GM23248 (cell line): ENCODE data around the gene ZKSCAN7. TPM values are rescaled to one million over a fixed set of nuclear protein-coding genes. Genes with fewer than 3 reads are reported as not detected.
A peak's percentile ranks its signal among the peaks of the same experiment; 100 is the strongest.
"Not testable (repeated sequence)": the region's sequence is repeated elsewhere in the genome, so short reads cannot be mapped to it uniquely, and the experiment has no call there.

Experiments used
- DNase-seq: peaks from one replicate; pipeline ENCODE4 v3.0.0-alpha.2; 2015
- H2AFZ ChIP-seq: fragments of 200-600 bp; sonication (generic); 2 replicates; pipeline ENCODE4 v1.6.1; 2016; ENCODE audit warnings: antibody characterized with exemption
- H3F3A ChIP-seq: fragments of 200-600 bp; sonication (generic); 2 replicates; pipeline ENCODE4 v1.6.1; 2016; ENCODE audit warnings: mild to moderate bottlenecking, antibody characterized with exemption, mixed run types; ENCODE audit not compliant: insufficient read depth
- H3K27ac ChIP-seq: fragments of 200-600 bp; sonication (generic); 2 replicates; pipeline ENCODE4 v1.5.1; 2016; ENCODE audit warnings: mild to moderate bottlenecking
- H3K27me3 ChIP-seq: fragments of 200-600 bp; sonication (generic); replicated peaks from 2 replicates; pipeline ENCODE4 v1.6.1; 2016; ENCODE audit warnings: mild to moderate bottlenecking; ENCODE audit not compliant: insufficient read depth
- H3K36me3 ChIP-seq: fragments of 200-600 bp; sonication (generic); 2 replicates; pipeline ENCODE4 v1.6.1; 2016; ENCODE audit warnings: low read depth, mild to moderate bottlenecking
- H3K4me1 ChIP-seq: fragments of 200-600 bp; sonication (generic); 2 replicates; pipeline ENCODE4 v1.6.1; 2016; ENCODE audit warnings: mild to moderate bottlenecking; ENCODE audit not compliant: insufficient read depth
- H3K4me2 ChIP-seq: fragments of 200-600 bp; sonication (generic); one replicate; pipeline ENCODE4 v1.6.1; 2016; ENCODE audit warnings: mild to moderate bottlenecking; ENCODE audit not compliant: unreplicated experiment
- H3K4me3 ChIP-seq: fragments of 200-600 bp; sonication (generic); 2 replicates; pipeline ENCODE4 v1.5.1; 2016; ENCODE audit warnings: mild to moderate bottlenecking
- H3K79me2 ChIP-seq: fragments of 200-600 bp; sonication (generic); 2 replicates; pipeline ENCODE4 v1.6.1; 2016; ENCODE audit warnings: mild to moderate bottlenecking; ENCODE audit not compliant: insufficient read depth
- H3K9ac ChIP-seq: fragments of 200-600 bp; sonication (generic); 2 replicates; pipeline ENCODE4 v1.6.1; 2016; ENCODE audit warnings: mild to moderate bottlenecking
- H3K9me2 ChIP-seq: fragments of 200-600 bp; sonication (generic); 2 replicates; pipeline ENCODE4 v1.6.1; 2016; ENCODE audit warnings: mixed run types, mild to moderate bottlenecking, moderate library complexity; ENCODE audit not compliant: insufficient read depth
- H3K9me3 ChIP-seq: fragments of 200-600 bp; sonication (generic); one replicate; pipeline ENCODE4 v1.6.1; 2017; ENCODE audit warnings: low read depth
- H4K20me1 ChIP-seq: fragments of 200-600 bp; sonication (generic); 2 replicates; pipeline ENCODE4 v1.6.0; 2016; ENCODE audit not compliant: insufficient read depth
- EZH2 ChIP-seq: fragments of 200-600 bp; sonication (generic); IDR thresholded peaks from 2 replicates; pipeline ENCODE4 v1.6.1; 2018; ENCODE audit warnings: antibody characterized with exemption, mild to moderate bottlenecking; ENCODE audit not compliant: insufficient read depth, poor library complexity, severe bottlenecking
- EZH2phosphoT487 ChIP-seq: fragments of 200-600 bp; sonication (generic); IDR thresholded peaks from 2 replicates; pipeline ENCODE4 v1.6.1; 2018; ENCODE audit warnings: antibody characterized with exemption, moderate library complexity, mild to moderate bottlenecking, low read depth; ENCODE audit not compliant: insufficient read depth
- WGBS, 2 experiments: methylation state at CpG; one replicate each; pipeline ENCODE4 v1.1.6; 2015 to 2017; ENCODE audit warnings: low lambda C conversion rate in 2 of 2, low coverage in 1 of 2; ENCODE audit errors: missing lambda C conversion rate in 2 of 2; 5-methylcytosine and 5-hydroxymethylcytosine counted together
- in situ Hi-C: fragments of 300-500 bp; cut with MboI; formaldehyde crosslinking; loops from 2 replicates; pipeline ENCODE4 v1.15.0; 2020
- polyA plus RNA-seq: library from polyadenylated mRNA; unstranded; fragments of >200 nt; fragmentation: Nextera tagmentation; extraction: Ambion mirVana; gene quantifications from 2 replicates; pipeline ENCODE4 v1.2.1, GENCODE V29; 2016
- total RNA-seq: library from RNA; depleted of rRNA; stranded (reverse); fragments of >200 nt; shearing (Covaris generic); gene quantifications from 2 replicates; pipeline ENCODE4 v1.2.3, GENCODE V29; 2014

Gene ZKSCAN7
- total and polyA plus RNA-seq, 2 experiments from 2014 or later = 2.9 to 4.5 TPM

GRCh38 chr3:44535364-44535763 is 19.6 kb upstream of the ZKSCAN7 start:
- Histone ChIP-seq H3K4me3 (no peak overlapping the region), H3K79me2 (no peaks in the 10 kb centered on the region), H3K9me2 (no peaks in the 10 kb centered on the region), H3K9me3 (no peaks in the 10 kb centered on the region), H2AFZ (no peak overlapping the region), H3K4me2 (no peak overlapping the region), H3F3A (no peaks in the 10 kb centered on the region), H3K9ac (no peak overlapping the region), H3K27ac (no peak overlapping the region), H3K27me3 (peaks cover 5% of the 10 kb centered on the region), H3K36me3 (no peaks in the 10 kb centered on the region), H4K20me1 (no peaks in the 10 kb centered on the region), H3K4me1 (no peaks in the 10 kb centered on the region)
- no peak for TF ChIP-seq EZH2
- TF ChIP-seq EZH2phosphoT487 = no peak
- 0 to 6% methylated on average over 1 of the region's 1 CpG for WGBS, 2 experiments
- in situ Hi-C loops = loop anchor here (10.0 kb wide), 1 partner anchor 379 kb away; no protein-coding TSS in a partner anchor
- DNase-seq = no peak

GRCh38 chr3:44544811-44545210 is 10.2 kb upstream of the ZKSCAN7 start:
- H3K9ac ChIP-seq, H3K9me2 ChIP-seq, H3K9me3 ChIP-seq, H3F3A ChIP-seq, H3K27ac ChIP-seq, H2AFZ ChIP-seq, H4K20me1 ChIP-seq, H3K4me1 ChIP-seq, in situ Hi-C loops, H3K4me2 ChIP-seq, DNase-seq, H3K36me3 ChIP-seq, H3K4me3 ChIP-seq, H3K27me3 ChIP-seq, H3K79me2 ChIP-seq: not testable (repeated sequence)
- 16 to 18% methylated on average over 1 of the region's 1 CpG for WGBS, 2 experiments

GRCh38 chr3:44555723-44556122 is 730 bp downstream of the ZKSCAN7 start:
- H3K4me3 ChIP-seq = peak overlapping the region; percentile 93
- H3K4me1 ChIP-seq = no peaks in the 10 kb centered on the region; the same call in 1 of the 2 replicates
- no peaks in the 10 kb centered on the region for H3K36me3 ChIP-seq
- in situ Hi-C loops = no loop called here
- peak overlapping the region; percentile 91 for H3K9ac ChIP-seq
- peaks cover 29% of the 10 kb centered on the region for H3K79me2 ChIP-seq
- H4K20me1 ChIP-seq = no peaks in the 10 kb centered on the region
- TF ChIP-seq EZH2phosphoT487 = no peak
- H3F3A ChIP-seq = no peaks in the 10 kb centered on the region; the same call in 1 of the 2 replicates
- no peaks in the 10 kb centered on the region for H3K9me2 ChIP-seq
- peak overlapping the region; percentile 100 for H2AFZ ChIP-seq
- H3K27me3 ChIP-seq = no peaks in the 10 kb centered on the region
- DNase-seq = peak; percentile 50
- H3K4me2 ChIP-seq = peak overlapping the region; percentile 94
- H3K9me3 ChIP-seq = no peaks in the 10 kb centered on the region
- 10 to 14% methylated on average over 5 of the region's 5 CpGs for WGBS, 2 experiments
- H3K27ac ChIP-seq = peak overlapping the region; percentile 64

GRCh38 chr3:44557074-44557473 is 2.1 kb downstream of the ZKSCAN7 start:
- 99 to 100% methylated on average over 5 to 9 of the region's 9 CpGs for WGBS, 2 experiments
- H3K4me3 ChIP-seq = no peak overlapping the region
- H3K79me2 ChIP-seq = peaks cover 29% of the 10 kb centered on the region
- H3K36me3 ChIP-seq = no peaks in the 10 kb centered on the region
- no peaks in the 10 kb centered on the region for H3K9me2 ChIP-seq
- no peak overlapping the region for H3K27ac ChIP-seq
- H3K27me3 ChIP-seq = no peaks in the 10 kb centered on the region
- in situ Hi-C loops = no loop called here
- no peaks in the 10 kb centered on the region for H4K20me1 ChIP-seq
- no peaks in the 10 kb centered on the region; the same call in 1 of the 2 replicates for H3K4me1 ChIP-seq
- TF ChIP-seq EZH2 = no peak
- TF ChIP-seq EZH2phosphoT487 = no peak
- DNase-seq = no peak
- no peaks in the 10 kb centered on the region for H3K9me3 ChIP-seq
- H3K9ac ChIP-seq = no peak overlapping the region
- no peaks in the 10 kb centered on the region; the same call in 1 of the 2 replicates for H3F3A ChIP-seq
- no peak overlapping the region for H3K4me2 ChIP-seq
- no peak overlapping the region for H2AFZ ChIP-seq

- Histone ChIP-seq H3K9me3 (no peaks in the 10 kb centered on the region), H3K9ac (no peak overlapping the region), H3K4me1 (no peaks in the 10 kb centered on the region; the same call in 1 of the 2 replicates), H3K79me2 (peaks cover 20% of the 10 kb centered on the region), H3K27me3 (no peaks in the 10 kb centered on the region), H3K9me2 (no peaks in the 10 kb centered on the region), H3K27ac (no peak overlapping the region), H3K36me3 (peaks cover 6% of the 10 kb centered on the region; the same call in 1 of the 2 replicates), H4K20me1 (no peaks in the 10 kb centered on the region), H2AFZ (no peak overlapping the region), H3K4me3 (no peak overlapping the region), H3K4me2 (no peak overlapping the region), H3F3A (no peaks in the 10 kb centered on the region)
- TF ChIP-seq EZH2phosphoT487 = no peak
- TF ChIP-seq EZH2 = no peak
- in situ Hi-C loops = no loop called here
- 73 to 89% methylated on average over 1 of the region's 1 CpG for WGBS, 2 experiments
- DNase-seq = no peak
Observed at GRCh38 chr3:44561076-44561475, 6.1 kb downstream of the ZKSCAN7 start.
